GM12874 (cell line): ENCODE measurements around the gene RRP9.

Source experiments
- TF ChIP-seq, protein P1 (sequence below): IDR thresholded peaks from 2 replicates; pipeline ENCODE4 v1.5.1; 2011; ENCODE audit warnings: low read depth, mild to moderate bottlenecking, control low read depth, low read length, moderate library complexity; ENCODE audit not compliant: insufficient read depth

RRP9 gene

DNA sequence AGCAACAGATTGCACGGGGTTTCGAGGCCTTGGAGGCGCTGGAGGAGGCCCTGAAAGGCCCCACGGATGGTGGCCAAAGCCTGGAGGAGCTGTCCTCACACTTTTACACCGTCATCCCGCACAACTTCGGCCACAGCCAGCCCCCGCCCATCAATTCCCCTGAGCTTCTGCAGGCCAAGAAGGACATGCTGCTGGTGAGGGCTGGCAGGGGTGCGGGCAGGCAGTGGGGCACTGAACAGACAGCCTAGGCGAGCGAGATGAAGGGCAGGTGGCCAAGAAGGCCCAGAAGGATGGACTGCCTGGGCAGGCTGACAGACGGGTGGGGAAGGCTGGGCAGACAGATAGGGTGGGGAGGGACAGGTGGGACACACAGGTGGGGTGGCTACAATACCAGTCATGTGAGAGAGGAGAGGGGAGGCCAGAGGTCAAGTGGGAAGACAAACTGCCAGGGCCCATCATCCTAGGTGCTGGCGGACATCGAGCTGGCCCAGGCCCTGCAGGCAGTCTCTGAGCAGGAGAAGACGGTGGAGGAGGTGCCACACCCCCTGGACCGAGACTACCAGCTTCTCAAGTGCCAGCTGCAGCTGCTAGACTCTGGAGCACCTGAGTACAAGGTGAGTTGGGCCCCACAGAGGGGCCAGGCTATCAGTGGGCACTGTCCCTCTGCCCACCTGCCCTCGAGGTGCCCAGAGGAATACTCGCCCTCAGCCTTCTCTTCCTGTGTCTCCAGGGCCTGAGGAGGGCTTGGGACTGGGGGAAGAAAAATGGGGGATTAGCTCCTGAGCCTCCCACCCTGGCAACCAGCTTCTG, 3.5 kb upstream of the RRP9 start:
- TF ChIP-seq, protein P1, sequence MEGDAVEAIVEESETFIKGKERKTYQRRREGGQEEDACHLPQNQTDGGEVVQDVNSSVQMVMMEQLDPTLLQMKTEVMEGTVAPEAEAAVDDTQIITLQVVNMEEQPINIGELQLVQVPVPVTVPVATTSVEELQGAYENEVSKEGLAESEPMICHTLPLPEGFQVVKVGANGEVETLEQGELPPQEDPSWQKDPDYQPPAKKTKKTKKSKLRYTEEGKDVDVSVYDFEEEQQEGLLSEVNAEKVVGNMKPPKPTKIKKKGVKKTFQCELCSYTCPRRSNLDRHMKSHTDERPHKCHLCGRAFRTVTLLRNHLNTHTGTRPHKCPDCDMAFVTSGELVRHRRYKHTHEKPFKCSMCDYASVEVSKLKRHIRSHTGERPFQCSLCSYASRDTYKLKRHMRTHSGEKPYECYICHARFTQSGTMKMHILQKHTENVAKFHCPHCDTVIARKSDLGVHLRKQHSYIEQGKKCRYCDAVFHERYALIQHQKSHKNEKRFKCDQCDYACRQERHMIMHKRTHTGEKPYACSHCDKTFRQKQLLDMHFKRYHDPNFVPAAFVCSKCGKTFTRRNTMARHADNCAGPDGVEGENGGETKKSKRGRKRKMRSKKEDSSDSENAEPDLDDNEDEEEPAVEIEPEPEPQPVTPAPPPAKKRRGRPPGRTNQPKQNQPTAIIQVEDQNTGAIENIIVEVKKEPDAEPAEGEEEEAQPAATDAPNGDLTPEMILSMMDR: no peak

DNA sequence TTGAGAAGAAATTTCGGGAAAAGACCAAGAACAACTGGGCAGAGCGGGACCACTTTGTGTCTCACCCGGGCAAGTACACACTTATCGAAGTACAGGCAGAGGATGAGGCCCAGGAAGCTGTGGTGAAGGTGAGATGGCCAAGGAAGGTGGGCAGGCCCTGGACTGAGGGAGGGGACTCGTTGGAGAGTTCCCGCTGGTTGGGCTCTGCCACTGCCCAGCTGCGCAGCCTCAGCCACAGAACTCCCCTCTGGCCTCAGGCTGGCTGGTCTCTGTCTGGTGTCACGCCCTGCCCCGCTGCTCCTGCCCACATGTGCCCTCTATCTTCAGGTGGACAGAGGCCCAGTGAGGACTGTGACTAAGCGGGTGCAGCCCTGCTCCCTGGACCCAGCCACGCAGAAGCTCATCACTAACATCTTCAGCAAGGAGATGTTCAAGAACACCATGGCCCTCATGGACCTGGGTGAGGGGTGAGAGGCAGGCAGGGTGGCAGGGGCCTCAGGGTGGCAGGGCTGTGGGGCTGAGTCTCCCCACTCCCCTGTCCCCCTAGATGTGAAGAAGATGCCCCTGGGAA, 2.8 kb upstream of the RRP9 start:
- TF ChIP-seq, protein P1: no peak

DNA sequence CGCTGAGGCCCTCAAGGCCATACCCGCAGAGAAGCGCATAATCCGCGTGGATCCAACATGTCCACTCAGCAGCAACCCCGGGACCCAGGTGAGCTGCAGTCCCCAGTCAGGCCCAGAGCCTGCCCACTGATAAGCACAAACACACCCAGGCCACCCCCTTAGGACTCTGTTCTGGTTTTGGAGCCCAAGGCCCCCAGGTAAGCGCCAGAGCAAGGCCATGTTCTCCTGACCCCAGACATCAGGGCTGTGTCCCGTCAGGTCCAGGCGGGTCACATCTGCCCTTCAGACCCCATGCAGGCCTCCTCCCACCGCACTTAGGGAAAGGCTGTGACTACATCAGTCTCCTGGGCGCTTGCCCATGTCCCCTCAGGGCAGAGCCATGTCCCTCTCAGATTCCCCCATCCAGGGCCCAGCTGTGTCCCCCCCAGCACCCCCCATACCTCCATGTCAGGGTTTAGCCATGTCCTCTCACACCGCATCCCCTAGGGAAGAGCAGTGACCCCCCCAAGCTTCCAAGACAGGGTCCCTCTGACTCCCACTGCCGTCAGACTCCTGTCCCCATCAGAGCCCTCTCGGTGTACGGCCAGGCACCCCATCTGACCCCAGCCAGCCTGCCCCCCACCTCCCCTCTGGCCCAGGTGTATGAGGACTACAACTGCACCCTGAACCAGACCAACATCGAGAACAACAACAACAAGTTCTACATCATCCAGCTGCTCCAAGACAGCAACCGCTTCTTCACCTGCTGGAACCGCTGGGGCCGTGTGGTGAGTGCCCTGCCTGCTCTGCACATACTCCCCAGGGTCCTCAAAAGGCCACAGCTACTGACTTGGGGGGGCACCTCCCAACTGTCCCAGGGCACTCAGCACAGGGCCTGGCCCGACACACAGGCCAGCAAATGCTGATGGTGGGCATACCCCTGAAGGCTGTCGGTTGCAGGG, 2.0 kb upstream of the RRP9 start:
- TF ChIP-seq, protein P1: no peak

DNA sequence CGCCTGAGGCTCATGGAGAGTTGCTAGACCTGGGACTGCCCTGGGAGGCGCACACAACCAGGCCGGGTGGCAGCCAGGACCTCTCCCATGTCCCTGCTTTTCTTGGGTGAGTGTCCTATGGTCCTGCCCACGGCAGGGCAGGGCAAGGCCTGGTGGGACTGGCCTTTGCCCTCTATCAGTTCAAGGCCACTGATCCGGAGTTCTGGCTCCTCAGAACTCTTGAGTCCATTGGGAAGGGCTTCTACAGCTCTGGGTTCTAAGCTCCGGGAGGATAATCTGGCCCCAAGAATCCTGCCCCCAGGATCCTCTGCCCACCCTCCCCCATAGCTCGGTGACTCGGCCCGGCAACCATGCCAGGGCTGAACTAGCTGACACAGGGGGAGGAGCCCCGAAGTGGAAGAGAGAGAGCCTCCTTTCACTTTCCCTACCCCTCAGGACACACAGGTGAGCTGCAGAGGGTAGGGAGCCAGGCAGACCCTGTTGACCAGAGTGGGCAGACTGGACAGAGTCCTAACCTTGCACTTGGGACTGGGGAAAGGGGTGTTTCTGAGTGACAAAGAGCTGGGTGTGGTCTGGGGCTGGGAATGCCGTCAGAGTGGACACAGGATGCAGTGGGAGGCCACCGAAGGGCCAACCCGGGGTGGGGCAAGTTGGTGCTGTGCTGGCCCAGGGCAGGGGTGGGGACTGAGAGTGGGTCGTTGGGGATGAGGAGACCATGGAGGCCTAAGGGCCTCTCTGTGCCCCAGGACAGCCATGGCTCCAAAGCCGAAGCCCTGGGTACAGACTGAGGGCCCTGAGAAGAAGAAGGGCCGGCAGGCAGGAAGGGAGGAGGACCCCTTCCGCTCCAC, 1.1 kb upstream of the RRP9 start:
- TF ChIP-seq, protein P1: no peak

DNA sequence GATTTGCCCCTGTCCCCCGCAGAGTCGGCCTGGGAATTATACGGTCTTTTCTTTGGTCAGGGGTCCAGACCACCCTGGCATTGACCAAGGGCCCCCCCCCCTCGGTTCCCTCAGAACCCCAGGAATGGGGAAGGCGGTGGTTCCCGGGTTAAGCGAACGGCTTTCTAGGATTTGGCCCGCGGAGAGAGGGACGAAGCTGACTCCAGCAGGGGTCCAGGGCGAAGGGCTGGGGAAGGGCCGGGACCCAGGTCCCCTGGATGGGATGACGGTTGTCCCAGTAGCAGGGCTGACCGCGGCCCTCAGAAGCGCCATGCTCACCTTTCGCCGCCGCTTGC, 274 bp downstream of the RRP9 start:
- TF ChIP-seq, protein P1: no peak

DNA sequence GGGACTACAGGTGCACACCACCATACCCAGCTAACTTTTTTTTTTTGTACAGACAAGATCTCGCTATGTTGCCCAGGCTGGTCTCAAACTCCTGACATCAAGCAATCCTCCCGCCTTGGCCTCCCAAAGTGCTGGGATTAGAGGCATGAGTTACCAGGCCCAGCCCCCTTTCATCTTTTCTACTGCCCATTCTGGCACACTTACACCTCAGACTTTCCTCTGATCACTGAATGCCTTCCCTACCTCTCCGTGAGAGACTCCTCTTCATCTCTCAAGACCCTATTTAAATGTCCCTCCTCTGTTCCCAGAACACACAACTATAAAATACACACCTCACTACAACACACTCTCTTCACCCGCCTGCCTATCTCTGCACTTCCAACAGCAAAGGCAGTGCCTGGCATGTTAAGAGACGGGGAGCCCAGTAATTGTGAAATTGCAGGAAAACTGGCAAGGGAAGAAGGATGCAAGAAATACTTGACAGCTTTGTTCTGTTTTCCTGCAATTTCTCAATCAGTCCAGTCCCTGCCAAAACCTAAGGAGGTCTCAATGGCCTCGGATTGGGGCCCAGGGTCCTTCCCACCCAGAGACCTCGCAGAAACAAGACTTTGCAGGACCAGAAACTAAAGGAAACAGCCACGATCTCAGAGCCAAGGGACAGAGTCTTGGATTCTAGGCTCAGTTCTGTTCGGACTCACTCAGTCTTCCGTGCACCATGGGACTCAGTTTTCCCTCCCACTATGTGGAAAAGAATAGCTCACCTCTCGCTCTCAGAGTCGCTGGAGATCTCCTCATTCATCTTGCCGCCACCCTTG, 849 bp downstream of the RRP9 start:
- TF ChIP-seq, protein P1: no peak
